Keratinocyte (primary cell): ENCODE results near the gene AKT1.

Experiments used
- EZH2 ChIP-seq: IDR thresholded peaks from one replicate; pipeline ENCODE4 v1.6.1; 2012; ENCODE audit warnings: inconsistent platforms, mild to moderate bottlenecking, low read length, moderate library complexity
- TF ChIP-seq, protein P1 (sequence below), 3 experiments: IDR thresholded peaks in 1 of 3; conservative IDR thresholded peaks in 1 of 3; optimal IDR thresholded peaks in 1 of 3; 2 replicates in 2 of 3; 3 replicates in 1 of 3; pipeline versions ENCODE3 to v1.5.1; 2011; ENCODE audit warnings: low read length in 3 of 3, mild to moderate bottlenecking in 3 of 3, moderate library complexity in 2 of 3, control low read depth in 1 of 3, inconsistent platforms in 1 of 3; ENCODE audit not compliant: insufficient read depth in 2 of 3; ENCODE audit errors: extremely low read depth in 1 of 3

DNA sequence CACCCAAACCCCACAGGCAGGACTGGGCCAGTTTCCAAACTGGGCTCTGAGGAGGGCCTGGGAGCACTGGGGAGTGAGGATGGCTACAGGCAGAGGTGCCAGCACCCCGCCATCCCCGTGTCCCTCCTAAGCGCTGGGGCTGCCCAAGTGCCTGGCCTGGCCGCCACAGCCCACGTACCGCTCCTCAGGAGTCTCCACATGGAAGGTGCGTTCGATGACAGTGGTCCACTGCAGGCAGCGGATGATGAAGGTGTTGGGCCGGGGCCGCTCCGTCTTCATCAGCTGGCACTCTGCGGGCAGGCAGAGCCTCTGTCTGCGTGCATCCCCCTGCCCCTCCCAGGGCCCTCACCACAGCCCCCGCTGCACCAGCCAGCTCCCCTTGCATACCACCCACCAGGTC is 19.1 kb downstream of the AKT1 start:
- TF ChIP-seq, protein P1, sequence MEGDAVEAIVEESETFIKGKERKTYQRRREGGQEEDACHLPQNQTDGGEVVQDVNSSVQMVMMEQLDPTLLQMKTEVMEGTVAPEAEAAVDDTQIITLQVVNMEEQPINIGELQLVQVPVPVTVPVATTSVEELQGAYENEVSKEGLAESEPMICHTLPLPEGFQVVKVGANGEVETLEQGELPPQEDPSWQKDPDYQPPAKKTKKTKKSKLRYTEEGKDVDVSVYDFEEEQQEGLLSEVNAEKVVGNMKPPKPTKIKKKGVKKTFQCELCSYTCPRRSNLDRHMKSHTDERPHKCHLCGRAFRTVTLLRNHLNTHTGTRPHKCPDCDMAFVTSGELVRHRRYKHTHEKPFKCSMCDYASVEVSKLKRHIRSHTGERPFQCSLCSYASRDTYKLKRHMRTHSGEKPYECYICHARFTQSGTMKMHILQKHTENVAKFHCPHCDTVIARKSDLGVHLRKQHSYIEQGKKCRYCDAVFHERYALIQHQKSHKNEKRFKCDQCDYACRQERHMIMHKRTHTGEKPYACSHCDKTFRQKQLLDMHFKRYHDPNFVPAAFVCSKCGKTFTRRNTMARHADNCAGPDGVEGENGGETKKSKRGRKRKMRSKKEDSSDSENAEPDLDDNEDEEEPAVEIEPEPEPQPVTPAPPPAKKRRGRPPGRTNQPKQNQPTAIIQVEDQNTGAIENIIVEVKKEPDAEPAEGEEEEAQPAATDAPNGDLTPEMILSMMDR (optimal IDR thresholded peaks at IDR 0.05 in 1 of 3, IDR thresholded peaks at IDR 0.05 in 1 of 3, conservative IDR thresholded peaks at IDR 0.05 in 1 of 3; ENCODE audit: extremely low read depth in 1 of 3, insufficient read depth in 2 of 3, low read length in 3 of 3), result no peak
- TF ChIP-seq EZH2, result no peak
